Neural progenitor cell (in vitro differentiated cells): ENCODE data around the gene CLEC3B. TPM values are rescaled to one million over a fixed set of nuclear protein-coding genes. Genes with fewer than 3 reads are reported as not detected.
A peak's percentile ranks its signal among the peaks of the same experiment; 100 is the strongest.

ENCODE experiments used
- DNase-seq: peaks from one replicate; pipeline ENCODE4 v3.0.0-alpha.2; 2016; ENCODE audit warnings: low spot score
- H2AFZ ChIP-seq: fragments of 200-600 bp; sonication (generic); replicated peaks from 2 replicates; pipeline ENCODE4 v1.6.1; 2016; ENCODE audit warnings: antibody characterized with exemption
- H3F3A ChIP-seq: fragments of 200-600 bp; sonication (generic); 2 replicates; pipeline ENCODE4 v1.6.1; 2016; ENCODE audit warnings: antibody characterized with exemption, low read depth
- H3K27ac ChIP-seq: fragments of 200-600 bp; sonication (generic); 2 replicates; pipeline ENCODE4 v1.5.1; 2016; ENCODE audit warnings: mild to moderate bottlenecking
- H3K27me3 ChIP-seq: fragments of 200-600 bp; sonication (generic); 2 replicates; pipeline ENCODE4 v1.6.1; 2016; ENCODE audit warnings: mild to moderate bottlenecking, moderate library complexity
- H3K36me3 ChIP-seq: fragments of 200-600 bp; sonication (generic); 2 replicates; pipeline ENCODE4 v1.5.1; 2016
- H3K4me1 ChIP-seq: fragments of 200-600 bp; sonication (generic); 2 replicates; pipeline ENCODE4 v1.6.1; 2016; ENCODE audit warnings: mixed run types
- H3K4me2 ChIP-seq: fragments of 200-600 bp; sonication (generic); 2 replicates; pipeline ENCODE4 v1.6.1; 2016
- H3K4me3 ChIP-seq: fragments of 200-600 bp; sonication (generic); 2 replicates; pipeline ENCODE4 v1.5.1; 2016
- H3K79me2 ChIP-seq: fragments of 200-600 bp; sonication (generic); 2 replicates; pipeline ENCODE4 v1.6.1; 2016; ENCODE audit warnings: low read depth
- H3K9ac ChIP-seq: fragments of 200-600 bp; sonication (generic); 2 replicates; pipeline ENCODE4 v1.6.1; 2016
- H3K9me3 ChIP-seq: fragments of 200-600 bp; sonication (generic); 2 replicates; pipeline ENCODE4 v1.5.1; 2016; ENCODE audit warnings: low read depth
- H4K20me1 ChIP-seq: fragments of 200-600 bp; sonication (generic); 2 replicates; pipeline ENCODE4 v1.6.1; 2016; ENCODE audit warnings: low read depth
- H3K27ac Mint-ChIP-seq: 3 replicates; pipeline ENCODE4 v1.8.0; 2021; ENCODE audit warnings: mixed read lengths
- H3K27me3 Mint-ChIP-seq: 2 replicates; pipeline ENCODE4 v1.8.0; 2022; ENCODE audit warnings: low read depth, mild to moderate bottlenecking, inconsistent platforms, moderate library complexity, mixed read lengths; ENCODE audit not compliant: insufficient read depth
- H3K36me3 Mint-ChIP-seq: 3 replicates; pipeline ENCODE4 v1.8.0; 2021; ENCODE audit warnings: mixed read lengths
- H3K4me1 Mint-ChIP-seq: 3 replicates; pipeline ENCODE4 v1.8.0; 2021; ENCODE audit warnings: mixed read lengths
- H3K4me3 Mint-ChIP-seq: 3 replicates; pipeline ENCODE4 v1.8.0; 2021; ENCODE audit warnings: mild to moderate bottlenecking, moderate library complexity, mixed read lengths
- H3K9me3 Mint-ChIP-seq: 3 replicates; pipeline ENCODE4 v1.8.0; 2020; ENCODE audit warnings: mixed read lengths
- CTCF ChIP-seq: fragments of 200-600 bp; sonication (generic); IDR thresholded peaks from 2 replicates; pipeline ENCODE4 v1.5.1; 2017; ENCODE audit warnings: antibody characterized with exemption, mild to moderate bottlenecking
- EZH2 ChIP-seq: fragments of 200-600 bp; sonication (generic); IDR thresholded peaks from 2 replicates; pipeline ENCODE4 v1.6.1; 2017; ENCODE audit warnings: antibody characterized with exemption, mild to moderate bottlenecking, moderate library complexity
- EZH2phosphoT487 ChIP-seq: fragments of 200-600 bp; sonication (generic); IDR thresholded peaks from 2 replicates; pipeline ENCODE4 v1.6.1; 2017; ENCODE audit warnings: antibody characterized with exemption
- total RNA-seq: library from RNA; depleted of rRNA; stranded (reverse); fragments of >200 nt; gene quantifications from 2 replicates; pipeline ENCODE4 v1.2.3, GENCODE V29; 2015; ENCODE audit warnings: low replicate concordance

The CLEC3B gene
- total RNA-seq, 1 donor from 2014 or later, result not detected

- Histone ChIP-seq H3K27me3 (no peaks in the 10 kb centered on the region), H3K9ac (no peak overlapping the region), H3K4me1 (no peaks in the 10 kb centered on the region), H3F3A (no peaks in the 10 kb centered on the region), H3K27ac (peak overlapping the region; percentile 9), H3K79me2 (no peaks in the 10 kb centered on the region), H2AFZ (no peak overlapping the region), H3K36me3 (no peaks in the 10 kb centered on the region), H3K4me3 (no peak overlapping the region), H3K9me3 (no peaks in the 10 kb centered on the region), H4K20me1 (no peaks in the 10 kb centered on the region), H3K4me2 (peak overlapping the region; percentile 31)
- H3K4me3 Mint-ChIP-seq, result no peak overlapping the region
- H3K36me3 Mint-ChIP-seq, result no peaks in the 10 kb centered on the region
- no peaks in the 10 kb centered on the region for H3K9me3 Mint-ChIP-seq
- peaks cover 4% of the 10 kb centered on the region for H3K27me3 Mint-ChIP-seq
- peak; percentile 25 for DNase-seq
- peaks cover 9% of the 10 kb centered on the region for H3K4me1 Mint-ChIP-seq
- H3K27ac Mint-ChIP-seq, result no peak overlapping the region
- TF ChIP-seq CTCF (no peak), EZH2 (no peak), EZH2phosphoT487 (no peak)
Measured at GRCh38 chr3:45043728-45044299, 17.7 kb downstream of the CLEC3B start.

- H3K27me3 ChIP-seq, result peaks cover 13% of the 10 kb centered on the region
- H2AFZ ChIP-seq, result no peak overlapping the region
- H3K4me3 Mint-ChIP-seq, result no peak overlapping the region
- DNase-seq, result no peak
- no peak overlapping the region for H3K9ac ChIP-seq
- H3K4me1 Mint-ChIP-seq, result peaks cover 9% of the 10 kb centered on the region
- H3K36me3 ChIP-seq, result no peaks in the 10 kb centered on the region
- H3K79me2 ChIP-seq, result no peaks in the 10 kb centered on the region
- H3K36me3 Mint-ChIP-seq, result no peaks in the 10 kb centered on the region
- H3K4me1 ChIP-seq, result no peaks in the 10 kb centered on the region
- no peak overlapping the region for H3K4me2 ChIP-seq
- peaks cover 4% of the 10 kb centered on the region for H3K27me3 Mint-ChIP-seq
- H3K9me3 ChIP-seq, result no peaks in the 10 kb centered on the region
- no peaks in the 10 kb centered on the region for H4K20me1 ChIP-seq
- no peak for TF ChIP-seq EZH2
- no peak for TF ChIP-seq EZH2phosphoT487
- no peak for TF ChIP-seq CTCF
- H3K4me3 ChIP-seq, result no peak overlapping the region
- no peaks in the 10 kb centered on the region for H3F3A ChIP-seq
- H3K9me3 Mint-ChIP-seq, result no peaks in the 10 kb centered on the region
- H3K27ac ChIP-seq, result no peak overlapping the region
- no peak overlapping the region for H3K27ac Mint-ChIP-seq
Measured at GRCh38 chr3:45048244-45048643, 22.1 kb downstream of the CLEC3B start.

GRCh38 chr3:45049807-45050206 lies 23.7 kb downstream of the CLEC3B start:
- Histone ChIP-seq H3K79me2 (no peaks in the 10 kb centered on the region), H3K4me2 (no peak overlapping the region), H4K20me1 (no peaks in the 10 kb centered on the region), H3K4me1 (no peaks in the 10 kb centered on the region), H2AFZ (no peak overlapping the region), H3K4me3 (no peak overlapping the region), H3K9me3 (no peaks in the 10 kb centered on the region), H3K27me3 (peaks cover 27% of the 10 kb centered on the region), H3K36me3 (no peaks in the 10 kb centered on the region), H3F3A (no peaks in the 10 kb centered on the region), H3K27ac (no peak overlapping the region), H3K9ac (no peak overlapping the region)
- TF ChIP-seq EZH2 (no peak), CTCF (no peak), EZH2phosphoT487 (no peak)
- no peak for DNase-seq
- H3K27me3 Mint-ChIP-seq, result peaks cover 4% of the 10 kb centered on the region
- H3K4me1 Mint-ChIP-seq, result peaks cover 2% of the 10 kb centered on the region
- H3K27ac Mint-ChIP-seq, result no peak overlapping the region
- no peaks in the 10 kb centered on the region for H3K9me3 Mint-ChIP-seq
- H3K36me3 Mint-ChIP-seq, result no peaks in the 10 kb centered on the region
- H3K4me3 Mint-ChIP-seq, result no peak overlapping the region
